DMS114 treated with DMSO at 0.1 percent for 48 hours (cell line): ENCODE results near the gene MVK.

Experiments used
- DNase-seq: peaks from one replicate; lab custom pipeline; 2025; ENCODE audit not compliant: unreplicated experiment; lab: John Stamatoyannopoulos, UW

The MVK gene

DNA sequence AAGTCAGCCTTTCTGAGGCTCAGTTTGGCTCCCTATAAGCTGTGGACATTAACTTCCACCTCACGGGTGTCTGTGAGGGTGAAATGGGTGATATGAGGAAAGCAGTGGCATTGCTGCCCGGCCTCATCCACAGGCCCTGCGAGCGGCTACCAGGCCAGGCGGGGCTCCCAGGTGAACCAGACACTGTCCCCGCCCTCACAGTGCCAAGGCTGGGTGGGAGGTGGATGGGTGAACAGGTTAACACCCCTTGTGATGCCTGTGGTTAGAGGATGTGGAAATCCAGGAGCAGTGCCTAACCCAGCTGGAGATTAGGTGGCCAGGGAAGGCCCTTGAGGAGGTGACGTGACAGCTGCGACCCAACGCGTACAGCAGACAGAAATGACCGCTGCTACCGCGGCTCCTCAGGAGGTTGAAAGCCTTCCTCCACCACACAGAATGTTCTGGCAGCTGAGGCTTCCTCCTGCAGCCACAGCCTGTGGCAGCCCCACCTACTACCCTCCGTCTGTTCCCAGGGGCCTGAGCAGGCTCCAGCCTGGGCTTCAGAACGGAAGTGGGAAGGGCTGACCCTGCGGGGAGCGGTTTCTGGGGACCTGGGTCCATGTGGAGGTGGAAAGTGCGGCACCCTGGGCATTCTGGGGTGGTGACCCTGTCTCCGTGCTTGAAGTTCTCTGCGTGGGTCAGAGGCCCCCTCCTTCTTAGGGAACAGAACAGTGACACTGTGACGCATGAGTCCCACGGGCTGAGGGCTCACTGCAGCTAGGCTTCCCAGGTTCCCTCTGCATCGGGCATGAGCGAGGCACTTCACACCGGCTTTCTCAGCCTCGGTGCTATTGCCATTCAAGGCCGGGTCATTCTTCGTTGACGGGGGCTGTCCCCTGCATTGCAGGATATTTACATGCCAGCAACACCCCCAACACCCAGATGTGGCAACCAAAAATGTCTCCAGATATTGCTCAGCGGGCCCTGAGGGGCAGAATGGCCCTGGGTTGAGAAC is 10.0 kb upstream of the MVK start:
- no peak for DNase-seq

DNA sequence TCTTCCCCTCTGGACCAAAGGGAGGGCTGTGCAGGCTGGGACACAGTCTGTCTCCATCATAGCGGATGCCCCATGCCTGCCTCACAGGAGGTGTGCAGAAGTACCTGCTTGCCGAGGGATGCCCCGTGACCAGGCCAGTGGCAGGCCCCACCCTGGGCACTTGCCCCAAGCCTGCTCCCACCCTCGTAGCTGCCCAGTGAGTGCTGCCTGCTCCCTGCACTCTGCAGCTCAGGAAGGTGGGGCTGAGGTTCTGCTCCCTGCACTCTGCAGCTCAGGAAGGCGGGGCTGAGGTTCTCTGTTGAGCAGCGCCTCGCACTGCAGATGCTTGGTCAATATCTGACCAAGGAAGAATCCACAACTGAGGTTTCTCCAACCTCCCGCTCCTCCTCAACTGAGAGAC is 7.2 kb upstream of the MVK start:
- DNase-seq: no peak

DNA sequence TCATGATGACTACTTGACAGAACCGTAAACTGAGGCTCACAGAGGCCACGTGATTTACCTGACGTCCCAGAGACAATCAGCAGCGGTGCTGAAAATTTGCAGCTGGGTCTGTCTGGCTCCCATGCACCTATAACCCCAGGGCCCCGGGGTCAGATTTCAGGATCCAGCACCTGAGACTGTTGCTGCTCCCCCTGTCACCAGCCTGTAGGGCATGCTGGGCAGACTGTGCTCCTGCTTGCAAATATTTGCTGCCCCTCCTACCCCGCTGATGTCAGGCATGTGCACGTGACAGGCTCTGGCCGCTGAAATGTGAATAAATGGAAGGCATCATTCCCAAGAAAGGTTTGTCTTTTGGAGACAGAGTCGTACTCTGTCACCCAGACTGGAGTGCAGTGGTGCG is 6.3 kb upstream of the MVK start:
- no peak for DNase-seq

DNA sequence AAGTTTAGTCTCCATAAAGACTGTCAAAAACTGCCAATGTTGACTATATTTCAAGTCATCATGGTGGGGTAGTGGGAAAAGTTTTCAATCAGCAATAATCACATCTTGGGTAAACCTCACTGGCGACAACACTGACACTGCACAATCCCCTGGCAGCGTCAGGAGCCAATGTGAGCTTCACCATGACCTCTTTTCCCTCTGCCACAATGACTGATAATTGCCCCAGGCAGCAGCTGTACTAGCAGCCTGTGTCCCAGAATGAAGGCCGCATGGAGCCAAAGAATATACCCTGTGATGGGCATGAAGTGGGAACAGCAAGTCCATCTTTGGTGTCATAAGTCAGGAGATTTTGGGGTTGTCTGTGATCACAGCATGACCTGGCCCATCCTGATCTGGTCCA is 5.6 kb upstream of the MVK start:
- no peak for DNase-seq

DNA sequence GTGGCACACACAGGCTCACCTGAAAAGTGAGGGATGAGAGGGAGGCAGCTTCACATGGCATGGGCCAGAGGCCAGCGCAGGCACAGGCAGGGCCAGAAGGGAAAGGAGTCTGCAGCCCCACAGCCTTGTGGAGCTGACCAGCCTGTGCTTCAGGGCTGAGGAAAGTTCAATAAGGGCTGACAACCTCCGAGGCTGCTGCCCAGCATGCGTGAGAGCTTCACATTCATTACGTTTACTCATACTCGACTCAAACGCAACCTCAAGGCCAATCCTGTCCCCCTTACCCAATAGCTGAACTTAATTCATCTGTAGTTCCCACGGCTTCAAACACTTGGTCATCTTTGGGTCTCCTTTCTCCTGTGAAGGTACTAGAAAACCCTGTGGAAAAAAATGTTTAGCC is 5.1 kb upstream of the MVK start:
- DNase-seq: no peak

DNA sequence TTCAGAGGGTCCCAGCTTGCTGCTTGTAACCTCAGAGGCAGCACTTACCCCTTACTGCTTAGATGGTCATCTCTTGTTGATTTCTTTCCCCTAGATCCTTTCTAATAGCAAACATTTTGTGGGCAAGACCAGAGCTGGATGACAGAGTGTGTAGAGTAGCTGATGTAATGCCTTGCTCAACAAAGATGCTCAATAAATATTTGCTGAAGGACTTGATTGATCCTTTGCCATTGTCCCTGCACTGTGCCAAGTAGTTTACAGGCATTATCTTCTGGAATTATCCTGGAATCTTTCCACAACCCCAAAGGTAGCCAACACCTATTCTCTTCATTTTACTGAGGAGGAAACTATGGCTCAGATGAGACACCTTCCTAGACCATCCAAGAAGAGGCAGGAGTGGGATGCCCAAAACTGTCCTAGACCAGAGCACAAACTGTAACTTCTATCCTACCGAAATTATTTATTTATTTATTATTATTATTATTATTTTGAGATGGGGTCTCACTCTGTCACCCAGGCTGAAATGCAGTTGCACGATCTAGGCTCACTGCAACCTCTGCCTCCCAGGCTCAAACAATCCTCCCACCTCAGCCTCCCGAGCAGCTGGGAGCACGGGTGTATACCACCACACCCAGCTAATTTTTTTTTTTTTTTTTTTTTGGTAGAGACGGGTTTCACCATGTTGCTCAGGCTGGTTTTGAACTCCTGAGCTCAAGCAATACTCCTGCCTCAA is 1.7 kb upstream of the MVK start:
- DNase-seq: no peak

DNA sequence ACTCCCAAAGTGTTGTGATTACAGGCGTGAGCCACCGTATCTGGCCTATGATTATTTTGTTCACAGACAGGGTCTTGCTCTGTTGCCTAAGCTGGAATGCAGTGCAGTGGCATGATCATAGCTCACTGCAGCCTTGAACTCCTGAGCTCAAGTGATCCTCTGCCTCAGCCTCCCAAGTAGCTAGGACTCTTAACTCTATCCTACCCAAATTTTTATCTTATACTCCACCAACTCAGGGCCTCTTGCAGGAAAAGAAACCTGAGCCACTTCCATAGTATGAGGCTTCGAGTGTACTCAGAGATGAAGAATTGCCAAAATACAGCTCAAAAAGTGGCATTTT is 1.1 kb upstream of the MVK start:
- no peak for DNase-seq

DNA sequence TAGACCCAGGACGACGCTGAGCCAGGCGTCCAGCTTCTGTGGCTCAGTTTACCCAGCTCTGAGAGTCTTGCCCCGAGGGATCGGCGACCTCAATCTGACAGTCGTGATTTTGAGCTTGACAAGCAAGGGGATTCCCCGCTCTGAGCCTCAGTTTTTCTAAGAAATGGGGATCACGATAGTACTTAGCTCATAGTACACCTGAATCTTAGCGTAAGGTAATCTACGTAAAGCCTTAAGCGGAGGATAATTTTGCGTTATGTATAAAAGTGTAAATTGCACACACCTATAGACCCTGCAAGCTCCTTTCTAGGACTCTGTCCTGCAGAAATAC is 285 bp downstream of the MVK start:
- no peak for DNase-seq

DNA sequence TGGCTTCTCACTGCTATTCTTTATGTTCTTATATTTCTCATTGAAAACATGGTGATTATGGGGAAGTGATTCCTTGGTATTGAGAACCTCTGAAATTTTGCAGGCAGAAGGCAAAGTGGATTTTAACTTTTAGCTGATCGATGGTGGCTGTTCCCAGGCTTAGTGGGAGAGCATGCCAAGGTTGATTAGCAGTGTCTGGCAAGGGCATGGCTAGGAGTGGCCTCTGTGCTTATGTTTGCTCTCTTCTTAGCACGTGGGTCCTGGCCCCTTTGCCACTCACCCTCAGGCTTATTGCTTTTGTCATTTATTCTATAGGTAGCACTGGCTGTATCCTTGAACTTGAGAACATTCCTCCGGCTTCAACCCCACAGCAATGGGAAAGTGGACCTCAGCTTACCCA is 2.1 kb downstream of the MVK start:
- DNase-seq: no peak

DNA sequence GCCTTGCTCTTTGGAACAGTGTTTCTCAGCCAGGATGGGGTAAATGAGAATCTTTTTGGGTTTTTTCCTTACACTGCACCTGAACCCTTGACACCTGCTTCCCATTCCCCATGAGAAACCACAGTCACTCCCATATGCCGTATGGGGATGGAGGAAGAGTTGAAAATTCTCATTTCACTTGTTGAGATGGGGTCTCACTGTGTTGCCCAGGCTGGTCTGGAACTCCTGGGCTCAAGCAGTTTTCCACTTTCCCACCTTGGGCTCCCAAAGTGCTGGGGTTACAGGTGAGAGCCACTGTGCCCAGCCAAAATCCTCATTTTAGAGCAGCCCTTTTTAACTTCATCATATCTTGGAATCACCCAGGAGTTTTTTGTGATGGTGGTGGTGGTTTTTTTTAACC is 3.7 kb downstream of the MVK start:
- no peak for DNase-seq

DNA sequence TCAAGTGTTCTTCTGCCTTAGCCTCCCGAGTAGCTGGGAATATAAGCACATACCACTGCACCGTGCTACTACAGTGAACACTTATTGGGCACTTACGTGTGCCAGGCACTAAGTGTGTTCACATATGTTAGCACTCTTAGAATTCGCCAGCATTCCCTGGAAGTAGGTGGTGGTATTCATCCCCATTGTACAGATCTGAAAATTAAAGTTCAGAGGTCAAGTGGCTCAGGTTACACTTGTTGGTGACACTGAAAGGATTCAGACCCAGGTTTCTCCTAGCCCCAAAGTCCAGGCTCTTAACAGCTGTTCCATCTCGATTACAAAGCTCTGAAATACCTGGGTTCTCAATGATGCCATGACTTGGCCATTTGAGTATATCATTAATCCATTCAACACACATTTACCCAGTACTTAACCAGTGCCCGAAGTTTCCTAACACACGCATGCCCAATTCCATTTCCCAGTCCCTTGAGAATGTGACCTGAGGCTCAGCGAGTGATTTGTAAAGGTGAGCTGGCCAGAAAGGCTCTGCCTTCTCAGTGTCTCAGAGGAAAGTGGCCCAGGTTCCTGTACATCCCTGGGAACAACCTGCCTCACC is 4.8 kb downstream of the MVK start:
- DNase-seq: no peak

DNA sequence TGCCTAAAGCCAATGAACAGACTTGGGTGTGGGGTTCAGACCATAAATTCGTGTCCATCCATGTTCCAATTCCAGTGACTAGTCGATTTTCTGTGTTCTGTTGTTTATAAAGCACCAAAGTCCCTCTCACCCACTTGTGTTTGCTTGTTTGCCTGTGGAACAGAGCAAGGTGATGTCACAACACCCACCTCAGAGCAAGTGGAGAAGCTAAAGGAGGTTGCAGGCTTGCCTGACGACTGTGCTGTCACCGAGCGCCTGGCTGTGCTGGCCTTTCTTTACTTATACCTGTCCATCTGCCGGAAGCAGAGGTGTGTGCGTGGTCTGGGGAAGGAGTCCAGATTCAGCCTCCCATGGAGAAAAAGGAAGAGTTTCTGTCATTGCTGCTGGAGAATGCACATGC is 6.0 kb downstream of the MVK start:
- DNase-seq: no peak

DNA sequence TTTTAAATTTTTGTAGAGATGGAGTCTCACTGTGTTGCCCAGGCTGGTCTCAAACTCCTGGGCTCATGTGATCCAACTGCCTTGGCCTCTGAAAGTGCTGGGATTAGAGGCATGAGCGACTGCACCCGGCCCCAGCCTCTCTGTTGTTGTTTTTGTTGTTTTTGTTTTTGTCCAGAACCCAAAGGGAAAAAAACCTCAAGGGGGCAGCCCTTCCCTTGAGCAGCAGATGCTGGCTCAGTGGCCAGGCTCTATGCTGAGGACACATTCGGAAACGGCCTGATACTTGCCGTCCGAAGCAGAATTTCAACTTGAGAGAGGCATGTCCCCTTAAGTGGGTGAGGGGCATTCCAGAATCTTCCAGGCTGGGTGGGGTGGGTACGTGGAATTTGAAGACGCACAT is 6.7 kb downstream of the MVK start:
- no peak for DNase-seq

DNA sequence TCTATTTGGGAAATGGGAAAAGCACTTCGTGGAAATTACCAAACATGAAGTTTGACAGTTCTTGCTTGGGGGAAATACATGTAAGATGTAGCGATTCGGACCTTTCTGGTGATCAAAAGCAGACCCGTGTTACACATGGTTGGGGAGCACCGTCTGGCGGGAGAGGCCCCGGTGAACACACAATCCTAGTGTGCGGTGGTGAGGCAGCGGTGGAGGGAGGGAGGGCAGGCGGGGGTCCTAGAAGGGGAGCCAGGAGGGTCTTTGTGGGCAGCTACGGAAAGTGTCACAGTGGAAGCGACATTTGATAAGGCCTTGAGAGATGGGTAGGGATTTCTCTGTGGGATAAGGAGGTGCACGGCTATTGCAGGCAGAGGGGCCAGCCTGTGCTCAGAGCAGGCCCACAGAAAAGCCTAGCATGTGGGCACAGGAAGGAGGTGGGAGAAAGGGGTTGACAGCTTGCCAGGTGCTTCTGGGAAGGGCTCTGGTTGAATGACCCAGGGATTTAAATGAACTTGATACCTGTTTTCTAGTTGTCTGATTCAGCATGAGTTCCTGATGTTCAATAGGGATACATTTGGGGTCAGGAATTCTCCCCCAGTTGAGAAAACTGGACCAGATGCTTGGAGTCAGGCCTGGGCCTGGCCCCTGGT is 7.2 kb downstream of the MVK start:
- no peak for DNase-seq

DNA sequence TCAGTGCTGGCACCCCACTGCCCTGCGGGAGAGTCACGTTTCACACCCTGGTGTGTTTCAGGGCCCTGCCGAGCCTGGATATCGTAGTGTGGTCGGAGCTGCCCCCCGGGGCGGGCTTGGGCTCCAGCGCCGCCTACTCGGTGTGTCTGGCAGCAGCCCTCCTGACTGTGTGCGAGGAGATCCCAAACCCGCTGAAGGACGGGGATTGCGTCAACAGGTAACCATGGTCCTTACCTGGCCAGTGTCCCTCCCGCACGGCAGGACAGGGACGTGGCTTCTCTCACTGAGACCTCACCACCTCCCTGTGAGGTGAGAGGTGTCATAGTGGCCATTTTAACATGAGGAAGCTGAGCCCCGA is 7.7 kb downstream of the MVK start:
- no peak for DNase-seq

DNA sequence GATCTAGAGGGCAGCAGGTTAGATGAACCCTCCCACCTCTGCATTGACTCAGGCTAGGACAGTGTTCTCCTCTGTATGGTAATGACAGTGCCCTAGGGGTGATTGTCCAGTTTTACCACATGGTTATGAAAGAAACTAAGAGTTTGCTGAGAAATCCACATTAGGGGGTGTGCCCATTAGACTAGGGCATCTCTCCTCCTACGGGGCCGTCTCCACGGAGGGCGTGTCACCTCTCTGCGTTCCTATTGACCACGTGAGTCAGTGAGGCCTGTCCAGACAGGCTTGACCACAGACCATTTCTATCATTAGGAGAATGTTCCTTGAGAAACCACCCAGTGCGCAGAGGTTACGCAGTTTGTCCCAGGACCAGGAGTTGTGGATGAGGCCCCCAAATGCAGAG is 8.3 kb downstream of the MVK start:
- DNase-seq: no peak

DNA sequence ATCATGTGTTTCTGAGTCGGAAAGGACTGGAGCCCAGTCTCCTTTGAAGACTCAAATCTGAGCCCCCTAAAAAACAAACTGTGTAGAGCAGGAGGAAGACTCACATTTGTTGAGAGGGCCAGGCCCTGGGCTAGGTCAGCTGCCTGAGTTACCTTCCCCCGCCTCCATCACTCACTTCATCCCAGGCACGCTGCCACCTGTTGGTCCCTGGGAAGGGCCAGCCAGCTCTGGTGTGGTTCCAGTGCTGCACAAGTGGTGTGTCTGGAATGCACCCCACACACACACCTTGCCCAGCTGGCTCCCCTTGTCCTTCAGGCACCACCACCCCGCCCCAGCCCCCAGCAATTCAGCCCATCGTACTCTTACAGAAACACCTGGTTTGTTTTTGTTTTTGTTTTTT is 9.0 kb downstream of the MVK start:
- no peak for DNase-seq

DNA sequence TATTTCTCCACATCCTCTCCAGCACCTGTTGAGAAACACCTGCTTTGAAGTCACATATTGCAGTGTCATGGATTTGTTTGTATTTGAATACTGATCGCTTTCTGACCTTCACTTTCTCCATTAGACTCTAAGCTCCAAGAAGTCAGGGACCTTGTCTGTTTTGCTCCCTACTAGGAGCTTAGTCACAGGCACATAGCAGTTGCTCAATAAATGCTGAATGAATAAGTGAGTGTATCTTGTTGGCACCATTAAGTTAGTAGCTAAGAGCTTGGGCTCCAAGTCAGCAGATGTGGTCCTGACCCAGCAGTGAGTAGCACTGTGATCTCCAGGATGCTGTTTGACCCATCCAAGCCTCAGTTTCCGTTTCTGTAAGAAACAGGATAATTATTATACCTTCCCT is 10.1 kb downstream of the MVK start:
- no peak for DNase-seq

DNA sequence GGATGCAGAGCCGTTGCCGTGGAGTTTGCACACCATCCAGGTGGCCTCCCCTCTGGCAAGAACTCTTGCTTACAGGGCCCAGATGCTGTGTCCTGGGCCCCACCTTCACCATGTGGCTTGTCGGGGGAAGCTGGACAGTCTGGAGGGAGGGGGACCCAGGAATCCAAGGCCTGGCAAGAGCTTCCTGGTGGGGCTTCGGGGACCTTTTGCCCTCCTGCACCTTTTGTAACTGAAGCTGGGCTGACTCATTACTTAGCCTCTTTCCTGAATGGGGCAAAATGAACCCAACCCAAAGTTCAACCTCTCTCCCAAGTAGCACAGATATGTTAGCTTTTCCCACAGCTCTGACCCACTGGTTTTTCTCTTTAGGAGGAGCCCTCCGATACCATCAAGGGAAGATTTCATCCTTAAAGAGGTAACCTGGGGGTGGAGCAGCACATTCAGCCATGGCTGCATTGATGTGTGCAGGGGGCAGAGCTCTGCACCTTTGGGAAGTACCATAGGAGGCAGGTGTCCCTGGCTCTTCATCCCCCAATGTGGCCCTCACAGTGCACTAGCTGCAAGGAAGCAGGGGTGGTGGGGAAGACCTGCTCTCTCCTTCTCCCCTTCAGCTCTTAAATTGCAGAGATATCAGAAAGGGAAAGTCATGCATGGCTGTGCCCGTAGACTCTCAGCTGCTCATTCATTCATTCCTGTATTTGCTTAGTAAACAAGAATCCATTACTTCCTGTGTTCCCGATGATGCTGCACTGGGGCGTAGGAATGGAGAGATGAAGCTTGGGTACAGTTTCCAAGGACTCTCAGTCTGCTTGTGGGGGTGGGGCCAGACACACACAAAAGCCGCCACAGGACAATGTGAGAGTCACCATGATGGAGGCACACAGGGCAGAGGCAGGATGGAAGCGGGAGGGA is 13.0 kb downstream of the MVK start:
- no peak for DNase-seq

DNA sequence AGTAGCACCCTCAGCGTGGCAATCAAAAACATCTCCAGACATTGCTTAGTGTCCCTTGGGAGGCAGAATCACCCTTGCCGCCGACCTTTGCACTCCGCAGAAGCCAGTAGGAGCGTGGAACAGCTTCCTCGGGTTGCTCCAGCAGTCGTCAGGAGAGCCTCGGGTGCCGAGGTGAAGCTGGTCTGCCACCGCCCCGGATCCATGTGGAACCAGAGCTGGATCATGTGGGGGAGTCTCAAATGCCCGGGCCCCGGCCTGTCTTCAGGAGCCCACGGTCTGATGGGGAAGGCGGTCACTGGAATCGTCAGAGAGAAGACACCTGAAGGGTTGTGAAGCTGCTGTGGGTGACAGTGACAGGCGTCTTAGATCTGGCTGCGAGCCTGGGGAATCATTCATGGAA is 14.3 kb downstream of the MVK start:
- no peak for DNase-seq
